ENCODE data around the gene GGTA1. TPM values are rescaled to one million over a fixed set of nuclear protein-coding genes. Genes with fewer than 3 reads are reported as not detected.
"Not testable (repeated sequence)": the region's sequence is repeated elsewhere in the genome, so short reads cannot be mapped to it uniquely, and the experiment has no call there.

GGTA1 gene
- not detected in 2 replicates for total RNA-seq (2014; rRNA removed; shearing (Covaris generic); ENCODE audit: low replicate concordance)

DNA sequence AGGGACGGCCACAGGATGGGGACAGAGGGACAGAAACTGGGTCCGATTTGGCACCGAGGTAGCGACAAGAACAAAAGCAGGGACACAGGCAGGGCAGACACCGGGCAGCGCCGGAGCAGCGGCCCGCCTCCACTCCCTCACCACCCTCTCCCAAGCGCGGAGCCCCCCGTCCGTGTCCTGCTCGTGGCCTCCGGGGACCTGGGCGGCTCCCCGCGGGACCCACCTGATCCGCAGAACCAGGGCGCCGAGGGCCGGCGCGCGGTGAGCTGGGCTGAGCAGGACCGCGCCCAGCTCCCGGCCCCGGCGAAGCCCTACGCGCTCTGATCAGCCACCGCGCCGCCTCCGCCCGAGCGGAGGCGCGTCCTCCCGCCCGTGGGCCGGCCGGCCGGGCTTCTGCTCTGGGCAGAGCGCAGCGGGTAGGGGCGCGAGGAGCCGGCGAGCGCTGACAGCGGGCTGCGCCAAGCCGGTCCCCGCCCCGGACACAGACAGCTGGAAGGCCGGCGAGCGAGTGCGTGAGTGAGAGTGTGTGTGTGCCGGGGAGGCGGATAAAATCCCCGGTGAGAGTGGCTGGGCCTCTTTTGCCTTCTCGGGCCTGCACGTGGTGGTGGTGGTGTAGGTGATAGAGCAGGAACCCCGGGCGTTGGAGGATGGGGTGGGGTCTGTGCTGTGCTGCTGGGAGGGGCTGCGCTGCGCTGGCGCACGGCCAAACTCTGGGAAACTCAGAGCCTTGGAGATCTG, at the start of gene GGTA1:
Gene GGTA1 (minus strand): TSS at position 418 of the 738 bp plus-strand sequence. CDS start 31,922 bp downstream, outside the sequence.
- in situ Hi-C loops (cut with HindIII; ENCODE audit: low pct_unique_long_range_greater_than_20kb, low sequenced_read_pairs), result no loop called here
- peak; percentile 33 for DNase-seq (ENCODE audit: low read depth)

DNA sequence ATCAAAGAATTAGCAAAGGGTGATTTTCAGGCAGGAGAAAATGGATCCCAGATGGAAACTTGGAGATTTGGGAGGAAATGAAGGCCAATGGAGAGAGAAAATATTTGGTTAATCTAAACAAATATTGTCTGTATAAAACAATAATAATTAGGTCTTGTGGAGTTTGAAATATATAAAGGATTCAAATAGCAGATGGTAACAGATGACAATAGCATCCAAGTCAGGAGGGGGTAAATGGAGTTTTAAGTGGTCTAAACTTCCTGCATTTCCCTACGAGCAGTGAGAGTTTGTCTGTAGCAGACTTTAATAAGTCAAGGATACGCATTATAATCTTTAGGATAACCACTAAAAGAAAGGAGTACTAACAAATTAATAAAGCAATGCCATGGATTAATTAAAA, 49.0 kb upstream of the GGTA1 start:
- in situ Hi-C loops (cut with HindIII; ENCODE audit: low pct_unique_long_range_greater_than_20kb, low sequenced_read_pairs), result no loop called here

DNA sequence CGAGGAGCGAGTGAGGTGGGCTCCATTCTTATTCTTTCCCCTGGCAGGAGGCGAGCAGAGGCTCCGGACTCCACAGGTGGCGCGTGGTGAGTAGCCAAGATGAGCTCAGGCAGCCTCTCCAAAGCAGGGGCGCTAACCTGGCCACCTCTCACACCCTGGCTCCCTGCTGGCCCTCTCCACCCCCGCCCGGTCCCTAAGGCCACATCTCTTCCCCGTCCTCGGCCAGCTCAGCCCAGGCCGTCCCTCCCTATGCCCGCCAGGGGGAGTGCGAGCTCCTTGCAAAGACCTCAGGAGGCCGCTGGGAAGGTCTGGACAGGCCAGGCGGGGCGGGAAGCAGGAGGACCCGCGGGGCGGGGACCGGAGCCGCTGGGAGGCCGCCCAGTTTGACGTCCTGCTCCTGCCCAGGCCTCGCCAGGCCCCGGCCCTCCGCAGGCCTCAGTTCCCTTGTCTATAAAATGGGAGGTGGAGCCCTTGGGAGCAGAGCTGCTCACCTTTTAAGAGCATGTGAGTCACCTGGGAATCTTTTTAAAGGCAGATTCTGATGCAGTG, 46.3 kb upstream of the GGTA1 start:
- in situ Hi-C loops (cut with HindIII; ENCODE audit: low pct_unique_long_range_greater_than_20kb, low sequenced_read_pairs), result no loop called here
- peak; percentile 89 for DNase-seq (ENCODE audit: low read depth)

More for the DNA sequence above, 49.0 kb upstream of the GGTA1 start:
- DNase-seq (ENCODE audit: low read depth), result no peak

DNA sequence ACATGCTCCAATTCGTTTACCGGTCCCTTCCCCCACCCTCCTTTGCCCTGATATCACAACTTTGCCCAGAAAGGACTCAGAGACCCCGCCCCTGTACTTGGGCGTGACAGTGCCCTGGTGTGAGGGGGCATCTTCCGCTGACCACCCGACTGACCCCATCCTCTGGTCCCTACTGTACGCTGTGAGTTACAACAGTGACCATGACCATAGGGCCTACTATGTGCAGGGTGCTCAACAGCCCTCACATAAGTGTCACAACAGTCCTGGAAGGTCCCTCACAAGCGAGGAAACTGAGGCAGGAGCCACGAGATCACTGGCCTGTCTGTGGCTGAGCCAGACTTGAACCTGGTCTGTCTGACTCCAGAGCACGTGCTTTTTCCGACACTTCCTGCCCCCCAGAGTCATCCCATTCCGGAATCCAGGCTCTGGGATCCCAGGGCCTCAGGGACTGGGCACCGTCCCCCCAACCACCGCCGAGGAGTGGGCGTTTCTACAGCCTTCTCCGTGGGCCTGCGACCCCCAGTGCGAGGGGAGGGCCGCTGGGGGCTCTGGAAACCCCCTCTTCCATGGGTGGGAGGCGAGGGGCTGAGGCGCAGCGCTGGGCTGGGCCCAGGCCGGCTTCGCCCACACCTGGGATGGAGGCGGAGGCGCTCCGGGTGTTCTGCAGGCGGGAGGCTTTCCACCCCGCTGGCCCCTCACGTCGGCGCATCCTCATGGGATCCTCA, 45.7 kb upstream of the GGTA1 start:
- DNase-seq (ENCODE audit: low read depth), result no peak
- in situ Hi-C loops (cut with HindIII; ENCODE audit: low pct_unique_long_range_greater_than_20kb, low sequenced_read_pairs), result no loop called here

DNA sequence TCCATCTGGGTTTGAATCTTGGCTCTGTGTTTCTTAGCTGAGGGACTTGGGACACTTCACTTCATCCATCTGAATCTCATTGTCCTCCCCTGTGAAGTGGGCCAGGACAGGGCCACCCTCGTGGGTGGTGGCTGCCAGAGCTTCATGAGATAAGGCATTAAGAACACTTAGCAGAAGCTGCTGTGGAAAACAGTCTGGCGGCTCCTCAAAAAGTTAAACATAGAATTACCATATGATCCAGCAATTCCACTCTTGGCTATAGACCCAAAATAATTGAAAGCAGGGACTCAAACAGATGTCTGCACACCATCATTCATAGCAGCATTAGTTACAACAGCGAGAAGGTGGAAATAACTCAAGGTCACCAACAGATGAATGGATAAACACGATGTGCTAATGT, 42.4 kb upstream of the GGTA1 start:
- DNase-seq (ENCODE audit: low read depth), result no peak
- in situ Hi-C loops (cut with HindIII; ENCODE audit: low pct_unique_long_range_greater_than_20kb, low sequenced_read_pairs), result no loop called here

DNA sequence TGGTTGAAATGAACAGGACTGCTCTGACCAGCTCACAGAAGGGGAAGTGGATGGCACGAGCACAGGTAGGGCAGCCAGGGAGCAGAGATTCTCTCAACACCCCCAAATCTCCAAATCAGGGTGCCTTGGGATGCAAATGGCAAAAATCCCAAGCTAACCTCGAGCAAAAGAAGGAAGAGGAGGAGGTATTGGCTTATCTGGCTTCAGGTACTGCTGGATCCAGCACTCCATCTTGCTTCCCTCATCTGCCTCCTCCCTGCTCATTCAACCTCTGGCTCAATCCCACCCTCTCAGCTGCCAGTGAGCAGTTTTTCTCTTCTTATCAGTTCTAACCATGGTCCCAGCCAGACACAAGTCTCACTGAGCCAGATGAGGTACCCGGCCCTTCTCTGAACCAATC, 41.6 kb upstream of the GGTA1 start:
- in situ Hi-C loops (cut with HindIII; ENCODE audit: low pct_unique_long_range_greater_than_20kb, low sequenced_read_pairs), result no loop called here
- DNase-seq (ENCODE audit: low read depth), result no peak

DNA sequence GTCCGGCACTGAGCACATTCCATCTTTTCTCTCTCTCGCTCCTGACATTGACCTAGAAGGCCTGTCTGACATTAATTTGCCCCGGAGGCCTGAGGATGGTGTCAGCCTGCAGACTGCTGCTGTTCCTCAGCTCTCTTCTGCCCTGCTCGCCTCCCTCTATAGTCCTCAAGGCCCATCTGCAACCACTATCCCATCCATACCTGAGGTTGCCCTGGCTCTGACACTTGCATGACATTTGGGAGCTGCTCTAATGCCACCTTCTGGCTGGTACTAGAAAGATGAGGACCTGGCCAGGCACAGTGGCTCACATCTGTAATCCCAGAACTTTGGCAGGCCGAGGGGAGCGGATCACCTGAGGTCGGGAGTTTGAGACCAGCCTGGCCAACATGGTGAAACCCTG, 38.6 kb upstream of the GGTA1 start:
- in situ Hi-C loops (cut with HindIII; ENCODE audit: low pct_unique_long_range_greater_than_20kb, low sequenced_read_pairs), result no loop called here
- no peak for DNase-seq (ENCODE audit: low read depth)

DNA sequence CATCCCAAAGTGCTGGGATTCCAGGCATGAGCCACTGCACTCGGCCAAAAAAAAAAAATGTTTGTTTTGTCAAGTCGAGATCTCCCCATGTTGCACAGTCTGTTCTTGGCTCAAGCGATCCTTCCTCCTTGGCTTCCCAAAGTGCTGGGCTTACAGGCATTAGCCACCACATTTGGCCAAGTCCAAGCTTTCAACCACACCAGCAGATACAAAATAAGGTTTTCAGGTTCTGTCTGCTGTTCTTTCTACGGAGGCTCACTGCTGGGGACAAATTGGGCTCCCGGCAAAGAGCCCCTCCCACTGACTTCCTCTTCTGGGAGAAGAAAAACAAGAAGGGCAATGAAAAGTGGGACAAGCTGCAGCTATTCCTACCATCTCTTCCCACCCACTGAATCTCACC, 37.6 kb upstream of the GGTA1 start:
- no peak for DNase-seq (ENCODE audit: low read depth)
- in situ Hi-C loops (cut with HindIII; ENCODE audit: low pct_unique_long_range_greater_than_20kb, low sequenced_read_pairs), result no loop called here

DNA sequence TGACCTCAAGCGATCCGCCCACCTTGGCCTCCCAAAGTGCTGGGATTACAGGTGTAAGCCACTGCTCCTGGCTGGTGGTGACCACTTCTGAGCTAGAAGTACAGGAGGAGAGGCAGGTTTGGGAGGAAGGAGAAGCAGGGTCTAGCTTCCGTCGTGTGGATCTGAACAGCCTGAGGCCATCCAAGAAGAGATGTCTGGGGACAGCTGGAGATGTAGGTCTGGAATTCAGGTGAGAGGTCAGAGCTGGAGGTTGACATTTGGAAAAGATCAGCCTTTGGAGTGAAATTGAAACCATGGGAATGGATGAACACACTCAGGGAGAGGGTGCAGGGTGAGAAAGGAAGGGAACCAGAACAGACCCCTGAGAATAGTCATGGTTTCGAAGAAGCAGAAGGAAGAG, 33.2 kb upstream of the GGTA1 start:
- no peak for DNase-seq (ENCODE audit: low read depth)

DNA sequence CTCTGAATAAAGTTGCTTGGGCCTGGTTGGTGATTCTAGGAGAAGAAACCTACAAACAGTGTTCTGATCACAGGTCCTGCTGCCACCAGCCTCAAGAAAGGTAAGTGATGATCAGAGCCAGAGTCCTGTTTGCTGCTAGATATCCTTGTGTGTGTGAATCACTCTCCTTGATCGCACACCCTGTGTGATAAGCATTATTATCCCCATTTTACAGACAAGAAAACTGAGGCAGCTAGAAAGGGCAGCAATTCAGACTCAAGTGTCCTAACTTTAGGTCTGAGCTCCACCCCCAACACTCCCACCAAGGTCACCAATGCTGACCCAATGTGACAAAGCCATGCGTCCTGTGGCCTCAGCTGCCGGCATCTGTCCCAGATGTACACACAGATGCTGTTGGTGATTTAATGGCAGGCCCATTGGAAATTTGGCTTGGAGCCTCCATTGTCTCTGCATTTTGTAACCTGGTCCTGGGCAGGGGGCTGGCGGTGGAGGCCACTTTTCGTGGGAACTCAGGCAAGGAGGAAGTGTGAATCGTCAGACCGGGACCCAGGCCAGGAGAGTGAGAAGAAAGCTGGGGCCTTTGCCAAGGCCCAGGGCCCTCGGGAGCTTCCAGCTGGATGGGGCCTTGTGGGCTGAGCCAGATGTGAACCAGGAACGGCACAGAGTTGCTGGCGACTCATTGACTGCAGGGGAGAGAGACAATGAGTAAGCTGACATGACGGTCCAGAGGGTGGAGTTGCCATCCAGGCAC, 29.8 kb upstream of the GGTA1 start:
- in situ Hi-C loops (cut with HindIII; ENCODE audit: low pct_unique_long_range_greater_than_20kb, low sequenced_read_pairs), result no loop called here
- peak; percentile 57 for DNase-seq (ENCODE audit: low read depth)

More for the DNA sequence above, 33.2 kb upstream of the GGTA1 start:
- in situ Hi-C loops (cut with HindIII; ENCODE audit: low pct_unique_long_range_greater_than_20kb, low sequenced_read_pairs), result no loop called here

DNA sequence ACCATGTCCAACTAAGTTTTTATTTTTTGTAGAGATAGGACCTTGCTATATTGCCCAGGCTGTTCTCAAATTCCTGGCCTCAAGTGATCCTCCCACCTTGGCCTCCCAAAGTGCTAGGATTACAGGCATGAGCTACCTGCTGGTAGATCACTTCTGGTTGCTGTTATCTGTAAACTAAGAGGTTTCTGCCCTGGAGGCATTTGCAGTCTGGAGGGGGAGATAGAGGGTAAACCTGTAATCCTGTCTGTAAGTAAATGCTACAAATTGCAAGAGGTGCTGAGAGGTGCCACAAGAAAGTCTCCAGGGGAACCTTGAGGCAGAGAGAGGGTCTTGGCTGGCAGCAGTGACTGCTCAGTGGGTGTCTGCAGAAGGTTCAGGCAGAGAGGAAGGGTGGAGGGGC, 29.0 kb upstream of the GGTA1 start:
- DNase-seq (ENCODE audit: low read depth), result no peak
- in situ Hi-C loops (cut with HindIII; ENCODE audit: low pct_unique_long_range_greater_than_20kb, low sequenced_read_pairs), result no loop called here

DNA sequence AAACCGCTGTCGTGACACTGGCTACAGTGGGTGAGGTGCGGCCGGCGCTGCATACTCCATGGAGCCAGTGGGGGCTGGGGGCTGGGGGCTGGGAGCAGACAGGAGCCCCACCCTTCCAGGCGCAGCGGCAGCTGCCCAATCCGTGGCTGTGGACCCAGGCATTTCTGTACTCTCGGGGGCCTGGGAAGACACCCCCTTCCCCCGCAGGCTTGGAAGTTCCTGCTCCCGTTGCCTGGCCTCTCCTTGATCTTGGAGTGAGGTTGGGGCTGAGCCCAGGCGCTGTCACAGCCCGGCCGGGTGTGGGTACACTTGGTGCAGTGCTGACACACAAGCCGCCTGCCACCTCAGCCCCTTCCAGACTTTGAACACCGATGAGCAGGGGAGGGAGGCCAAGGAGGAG, 27.7 kb upstream of the GGTA1 start:
- no peak for DNase-seq (ENCODE audit: low read depth)
- in situ Hi-C loops (cut with HindIII; ENCODE audit: low pct_unique_long_range_greater_than_20kb, low sequenced_read_pairs), result no loop called here

DNA sequence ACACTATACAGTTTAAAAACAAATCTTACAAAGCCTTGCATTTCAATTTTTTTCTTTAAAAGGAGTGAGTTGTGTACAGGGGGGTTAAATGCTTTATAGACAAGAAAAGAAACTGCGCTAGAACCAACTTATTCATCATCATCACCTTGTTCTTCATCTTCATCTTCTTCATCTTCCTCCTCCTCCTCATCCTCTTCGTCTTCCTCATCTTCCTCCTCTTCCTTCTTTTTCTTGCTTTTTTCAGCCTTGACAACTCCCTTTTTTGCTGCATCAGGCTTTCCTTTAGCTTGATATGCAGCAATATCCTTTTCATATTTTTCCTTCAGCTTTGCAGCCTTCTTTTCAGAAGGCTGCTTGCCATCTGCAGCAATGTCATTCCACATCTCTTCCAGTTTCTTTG, 20.0 kb upstream of the GGTA1 start:
- DNase-seq (ENCODE audit: low read depth); in situ Hi-C loops (cut with HindIII; ENCODE audit: low pct_unique_long_range_greater_than_20kb, low sequenced_read_pairs): not testable (repeated sequence)

DNA sequence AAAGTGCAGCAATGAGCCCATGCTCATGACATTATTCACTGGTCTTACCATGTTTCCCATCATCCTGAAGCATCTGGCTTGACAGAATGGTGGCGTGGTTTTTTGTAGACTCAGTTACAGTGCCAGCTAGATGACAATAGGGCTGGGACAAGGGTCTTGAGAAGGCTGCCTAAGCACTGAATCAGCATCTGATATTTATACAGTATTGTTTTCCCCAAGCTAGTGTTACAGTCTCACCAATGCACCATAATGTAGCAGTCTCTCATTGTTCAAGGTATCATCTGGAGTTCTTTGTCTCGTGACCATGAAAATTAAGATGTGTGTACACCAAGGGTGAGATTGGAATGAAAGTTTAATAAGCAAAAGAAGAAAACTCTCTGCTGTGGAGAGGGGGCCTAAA, 19.0 kb upstream of the GGTA1 start:
- in situ Hi-C loops (cut with HindIII; ENCODE audit: low pct_unique_long_range_greater_than_20kb, low sequenced_read_pairs), result no loop called here
- DNase-seq (ENCODE audit: low read depth), result no peak

DNA sequence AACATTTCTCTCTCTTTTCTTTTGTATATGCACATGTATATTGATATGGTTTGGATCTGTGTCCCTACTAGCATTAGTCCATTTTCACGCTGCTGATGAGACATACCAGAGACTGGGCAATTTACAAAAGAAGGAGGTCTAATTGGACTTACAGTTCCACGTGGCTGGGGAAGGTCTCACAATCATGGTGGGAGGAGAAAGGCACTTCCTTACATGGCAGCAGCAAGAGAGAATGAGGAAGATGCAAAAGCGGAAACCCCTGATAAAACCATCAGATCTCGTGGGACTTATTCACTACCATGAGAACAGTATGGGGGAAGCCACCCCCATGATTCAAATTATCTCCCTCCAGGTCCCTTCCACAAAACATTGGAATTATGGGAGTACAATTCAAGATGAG, 13.5 kb upstream of the GGTA1 start:
- in situ Hi-C loops (cut with HindIII; ENCODE audit: low pct_unique_long_range_greater_than_20kb, low sequenced_read_pairs); DNase-seq (ENCODE audit: low read depth): not testable (repeated sequence)

DNA sequence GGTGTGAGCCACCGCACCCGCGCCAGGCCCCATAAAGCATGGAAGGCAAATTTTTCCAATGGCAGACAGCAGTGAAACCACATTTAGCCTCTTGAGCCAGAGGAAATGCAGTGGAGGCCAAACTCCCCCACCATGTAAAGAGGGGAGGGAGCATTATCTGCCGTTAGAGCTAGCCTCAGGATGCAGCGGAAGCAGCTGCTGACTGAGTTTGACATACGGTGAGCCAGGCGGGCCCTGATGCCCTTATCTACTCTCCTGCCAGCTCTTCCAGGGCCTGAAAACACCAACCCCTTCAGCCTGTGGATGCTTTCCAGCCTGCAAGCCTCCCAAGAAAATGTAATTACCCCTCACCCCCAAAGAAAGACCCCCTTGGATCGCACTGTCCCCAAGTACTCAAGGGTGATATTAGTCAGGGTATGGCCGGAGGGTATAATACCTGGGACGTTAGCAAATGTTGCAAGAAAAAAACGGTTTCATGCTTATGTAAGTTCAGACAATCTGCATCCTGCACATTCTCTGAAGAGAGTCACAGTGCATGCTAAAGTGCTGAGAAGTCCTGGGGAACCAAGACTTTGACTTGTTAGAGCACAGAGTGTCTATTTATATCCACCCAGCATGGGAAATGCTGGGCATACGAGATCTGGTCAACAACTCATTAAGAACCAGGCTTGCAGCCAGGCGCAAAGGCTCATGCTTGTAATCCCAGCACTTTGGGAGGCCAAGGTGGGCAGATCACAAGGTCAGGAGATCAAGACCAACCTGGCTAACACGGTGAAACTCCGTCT, 11.3 kb upstream of the GGTA1 start:
- in situ Hi-C loops (cut with HindIII; ENCODE audit: low pct_unique_long_range_greater_than_20kb, low sequenced_read_pairs), result no loop called here
- DNase-seq (ENCODE audit: low read depth), result no peak

DNA sequence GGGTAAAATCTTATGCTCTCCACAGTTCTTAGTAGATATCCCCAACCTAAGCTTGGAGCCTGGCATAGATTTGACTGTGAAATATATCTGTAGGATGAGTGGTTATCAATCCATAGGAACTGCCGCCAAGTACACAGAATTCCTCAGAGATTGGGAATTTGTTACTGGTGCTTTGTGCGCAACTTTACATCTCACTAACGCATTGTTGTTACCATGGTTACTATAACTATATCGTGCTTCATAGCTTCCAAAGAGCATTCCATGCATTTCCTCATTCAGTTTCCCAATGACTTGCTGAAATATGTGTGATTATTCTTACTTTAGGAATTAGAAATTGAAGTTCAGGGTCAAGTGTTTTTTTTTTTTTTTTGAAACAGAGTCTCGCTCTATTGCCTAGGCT, 9.5 kb upstream of the GGTA1 start:
- in situ Hi-C loops (cut with HindIII; ENCODE audit: low pct_unique_long_range_greater_than_20kb, low sequenced_read_pairs), result no loop called here
- no peak for DNase-seq (ENCODE audit: low read depth)

DNA sequence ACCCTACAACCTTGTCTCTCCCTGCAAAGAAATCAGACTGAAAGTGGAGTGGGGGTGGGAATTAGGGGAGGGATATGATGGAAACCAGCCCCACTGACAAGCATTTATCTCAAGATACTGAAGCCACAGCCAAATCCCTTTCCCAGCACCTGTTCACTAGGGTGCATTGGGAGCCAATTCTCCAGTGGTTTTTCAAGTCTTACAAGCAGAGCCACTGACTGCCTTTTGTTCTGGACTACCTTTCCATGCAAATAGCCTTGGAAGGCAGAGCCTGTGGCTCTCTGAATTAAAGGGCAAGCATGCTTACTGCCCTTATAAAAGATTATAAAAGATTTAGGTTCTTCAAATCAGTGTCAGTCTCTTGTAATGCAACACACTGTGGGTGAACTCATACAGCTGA, 8.8 kb upstream of the GGTA1 start:
- no peak for DNase-seq (ENCODE audit: low read depth)
- in situ Hi-C loops (cut with HindIII; ENCODE audit: low pct_unique_long_range_greater_than_20kb, low sequenced_read_pairs), result no loop called here

Measured in Caki2 (cell line).